ENCODE results near the gene LURAP1L.
"Not testable (repeated sequence)": the region's sequence is repeated elsewhere in the genome, so short reads cannot be mapped to it uniquely, and the experiment has no call there.

The LURAP1L gene

DNA sequence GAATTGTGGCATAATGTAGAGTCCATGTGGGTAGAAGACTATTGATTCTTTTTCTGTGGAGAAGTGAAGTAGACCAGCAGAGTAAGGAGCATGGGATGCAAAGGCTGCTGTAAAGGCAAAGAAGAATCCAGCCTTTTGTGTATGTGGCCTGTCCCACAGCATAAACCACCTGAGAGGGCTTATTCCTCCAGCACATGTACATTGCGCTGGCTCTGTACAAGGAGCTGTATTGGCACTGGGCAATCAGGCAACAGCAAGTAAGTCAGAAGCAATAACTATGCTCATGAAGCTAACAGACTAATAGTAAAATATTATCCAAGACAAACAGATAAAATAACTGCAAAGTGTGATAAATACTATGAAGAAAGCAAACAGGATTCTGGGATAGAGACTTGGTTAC, 86.2 kb downstream of the LURAP1L start:
- DNase-seq (ENCODE audit: low read depth): no peak

DNA sequence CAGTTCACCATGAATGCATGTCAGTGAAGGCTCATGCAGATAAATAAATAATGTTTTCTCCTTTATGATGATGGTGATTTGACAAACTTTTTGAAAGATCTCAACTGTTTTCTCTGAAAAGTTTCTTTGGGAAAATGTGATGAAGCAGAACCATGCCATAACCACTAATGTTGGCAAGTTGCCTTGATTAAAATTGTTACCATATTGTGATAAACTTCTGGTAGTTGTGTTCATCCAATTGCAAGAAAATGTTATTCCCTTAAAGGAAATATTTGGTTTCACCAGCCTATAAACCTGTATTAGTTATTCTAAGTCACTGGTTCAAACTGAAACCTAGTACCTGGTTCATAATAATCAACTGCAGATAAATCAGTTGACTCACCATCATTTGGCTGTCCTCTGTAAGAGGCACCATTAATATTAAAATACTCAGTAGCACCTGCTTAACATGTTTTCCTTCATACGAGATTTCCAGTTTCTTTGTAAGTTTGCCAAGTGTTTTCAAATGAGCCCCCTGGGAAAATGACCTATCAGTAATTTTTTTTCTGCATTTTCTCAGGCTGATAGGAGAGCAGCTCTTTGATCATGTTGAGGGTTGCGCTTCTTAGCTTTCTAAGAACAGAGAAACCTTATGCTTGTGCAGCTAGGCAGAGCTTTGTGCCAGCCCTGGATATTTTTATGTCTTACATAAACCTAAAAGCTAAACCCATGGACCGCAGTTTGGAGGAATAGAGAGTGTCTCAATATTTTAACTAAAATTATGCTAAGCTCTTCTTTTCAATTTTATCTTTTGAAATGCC, 88.0 kb downstream of the LURAP1L start:
- no peak for DNase-seq (ENCODE audit: low read depth)

DNA sequence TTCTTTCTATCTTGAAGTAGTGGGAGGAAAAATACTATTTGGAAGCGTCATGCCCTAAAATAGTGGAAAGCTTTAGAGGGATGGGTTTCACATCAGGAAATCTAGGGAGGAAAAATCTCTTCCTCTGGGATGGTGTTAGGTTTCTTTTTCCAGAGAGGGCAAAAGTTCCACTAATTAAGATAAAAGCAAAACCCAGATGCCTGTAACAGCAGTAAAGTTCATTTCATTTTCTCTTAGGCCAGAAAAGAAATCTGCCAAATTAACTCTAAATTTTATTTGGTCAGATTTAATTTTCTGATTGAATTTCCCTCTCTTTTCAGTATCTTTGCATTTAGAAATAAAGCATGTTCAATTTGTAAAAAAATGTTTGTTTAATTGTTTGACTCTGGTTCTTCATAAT, 88.8 kb downstream of the LURAP1L start:
- no peak for DNase-seq (ENCODE audit: low read depth)

GRCh38 chr9:12865380-12865779, 90.6 kb downstream of the LURAP1L start:
- not testable (repeated sequence) for DNase-seq (ENCODE audit: low read depth)
